ENCODE data around the gene ALMS1.
A peak's percentile ranks its signal among the peaks of the same experiment; 100 is the strongest.
"Not testable (repeated sequence)": the region's sequence is repeated elsewhere in the genome, so short reads cannot be mapped to it uniquely, and the experiment has no call there.

The ALMS1 gene

GRCh38 chr2:73385504-73386341, at the start of gene ALMS1:
ALMS1 (plus strand) TSS chr2:73385836; CDS start chr2:73385869, 33 bp downstream.
- DNase-seq: peak; percentile 79

GRCh38 chr2:73337828-73338227, 47.8 kb upstream of the ALMS1 start:
- no peak for DNase-seq

- DNase-seq: no peak
Measured at GRCh38 chr2:73339201-73339600, 46.4 kb upstream of the ALMS1 start.

- no peak for DNase-seq
Measured at GRCh38 chr2:73341039-73341438, 44.6 kb upstream of the ALMS1 start.

GRCh38 chr2:73343992-73344391, 41.6 kb upstream of the ALMS1 start:
- DNase-seq: no peak

- DNase-seq: not testable (repeated sequence)
Measured at GRCh38 chr2:73344747-73345146, 40.9 kb upstream of the ALMS1 start.

- DNase-seq: no peak
Measured at GRCh38 chr2:73350035-73350691, 35.5 kb upstream of the ALMS1 start.

GRCh38 chr2:73356097-73356496, 29.5 kb upstream of the ALMS1 start:
- DNase-seq: no peak

- no peak for DNase-seq
Measured at GRCh38 chr2:73359915-73360697, 25.5 kb upstream of the ALMS1 start.

GRCh38 chr2:73366060-73366459, 19.6 kb upstream of the ALMS1 start:
- no peak for DNase-seq

- DNase-seq: no peak
Measured at GRCh38 chr2:73368781-73369180, 16.9 kb upstream of the ALMS1 start.

GRCh38 chr2:73370348-73370747, 15.3 kb upstream of the ALMS1 start:
- DNase-seq: no peak

- no peak for DNase-seq
Measured at GRCh38 chr2:73373344-73373743, 12.3 kb upstream of the ALMS1 start.

- DNase-seq: no peak
Measured at GRCh38 chr2:73374269-73374668, 11.4 kb upstream of the ALMS1 start.

GRCh38 chr2:73376681-73377080, 9.0 kb upstream of the ALMS1 start:
- no peak for DNase-seq

- DNase-seq: no peak
Measured at GRCh38 chr2:73383036-73383435, 2.6 kb upstream of the ALMS1 start.

GRCh38 chr2:73385123-73385503, 523 bp upstream of the ALMS1 start:
- no peak for DNase-seq

GRCh38 chr2:73386342-73386868, 769 bp downstream of the ALMS1 start:
- no peak for DNase-seq

- DNase-seq: no peak
Measured at GRCh38 chr2:73386894-73387636, 1.4 kb downstream of the ALMS1 start.

- no peak for DNase-seq
Measured at GRCh38 chr2:73402386-73403103, 16.9 kb downstream of the ALMS1 start.

- DNase-seq: no peak
Measured at GRCh38 chr2:73403237-73403636, 17.6 kb downstream of the ALMS1 start.

GRCh38 chr2:73404409-73404808, 18.8 kb downstream of the ALMS1 start:
- no peak for DNase-seq

All from NCI-H446 treated with DMSO at 0.1 percent for 48 hours (cell line).